Measurements from ENCODE around the gene SEMA4C.

GRCh38 chr2:96835830-96836229 is 34.0 kb downstream of the SEMA4C start:
- TF ChIP-seq CTCF (IDR thresholded peaks at IDR 0.05) (no peak), POLR2A (IDR thresholded peaks at IDR 0.05) (no peak)

Measured in heart left ventricle (tissue), 13 donors.